Endothelial cell (in vitro differentiated cells): ENCODE results near the gene OR51G2. TPM values are rescaled to one million over a fixed set of nuclear protein-coding genes. Genes with fewer than 3 reads are reported as not detected.
A peak's percentile ranks its signal among the peaks of the same experiment; 100 is the strongest.

ENCODE experiments used
- DNase-seq: peaks from one replicate; pipeline ENCODE4 v3.0.0; 2021; ENCODE audit warnings: low spot score
- H3K27ac Mint-ChIP-seq: one replicate; pipeline ENCODE4 v1.8.0; 2021; ENCODE audit warnings: mixed read lengths, inconsistent platforms; ENCODE audit not compliant: unreplicated experiment
- H3K27me3 Mint-ChIP-seq: one replicate; pipeline ENCODE4 v1.8.0; 2021; ENCODE audit warnings: mild to moderate bottlenecking, moderate library complexity, mixed read lengths, inconsistent platforms; ENCODE audit not compliant: unreplicated experiment
- H3K36me3 Mint-ChIP-seq: one replicate; pipeline ENCODE4 v1.8.0; 2021; ENCODE audit warnings: mild to moderate bottlenecking, low read depth, mixed read lengths, inconsistent platforms; ENCODE audit not compliant: unreplicated experiment
- H3K4me1 Mint-ChIP-seq: one replicate; pipeline ENCODE4 v1.8.0; 2021; ENCODE audit warnings: mild to moderate bottlenecking, mixed read lengths, inconsistent platforms; ENCODE audit not compliant: unreplicated experiment
- H3K4me3 Mint-ChIP-seq: one replicate; pipeline ENCODE4 v1.8.0; 2021; ENCODE audit warnings: mild to moderate bottlenecking, mixed read lengths, inconsistent platforms; ENCODE audit not compliant: unreplicated experiment
- H3K9me3 Mint-ChIP-seq: one replicate; pipeline ENCODE4 v1.8.0; 2021; ENCODE audit warnings: mixed read lengths, inconsistent platforms; ENCODE audit not compliant: unreplicated experiment
- CTCF ChIP-seq: fragments of 200-600 bp; sonication (generic); IDR thresholded peaks from one replicate; pipeline ENCODE4 v1.5.0; 2021; ENCODE audit warnings: antibody characterized with exemption; ENCODE audit not compliant: unreplicated experiment
- total RNA-seq: library from RNA; stranded (reverse); fragmentation: NEBNext Ultra II Directional; extraction: Animal tissue kit (Norgen Biotek cat#: 25700); gene quantifications from one replicate; pipeline ENCODE4 v1.2.1, GENCODE V29; 2021; ENCODE audit not compliant: unreplicated experiment

Gene OR51G2
- total RNA-seq, 1 donor from 2014 or later = not detected

GRCh38 chr11:4921796-4922195 lies 2.6 kb upstream of the OR51G2 start:
- no peak for TF ChIP-seq CTCF
- no peak for DNase-seq
- H3K36me3 Mint-ChIP-seq = no peaks in the 10 kb centered on the region

GRCh38 chr11:4916581-4916980 lies 2.6 kb downstream of the OR51G2 start:
- H3K9me3 Mint-ChIP-seq = no peaks in the 10 kb centered on the region
- no peaks in the 10 kb centered on the region for H3K36me3 Mint-ChIP-seq
- H3K27ac Mint-ChIP-seq = no peak overlapping the region
- no peak overlapping the region for H3K4me3 Mint-ChIP-seq
- peaks cover 3% of the 10 kb centered on the region for H3K27me3 Mint-ChIP-seq
- no peaks in the 10 kb centered on the region for H3K4me1 Mint-ChIP-seq
- TF ChIP-seq CTCF = no peak
- no peak for DNase-seq

More at GRCh38 chr11:4921796-4922195, 2.6 kb upstream of the OR51G2 start:
- no peak overlapping the region for H3K27ac Mint-ChIP-seq
- H3K4me3 Mint-ChIP-seq = no peak overlapping the region
- no peaks in the 10 kb centered on the region for H3K4me1 Mint-ChIP-seq
- H3K27me3 Mint-ChIP-seq = no peaks in the 10 kb centered on the region
- H3K9me3 Mint-ChIP-seq = no peaks in the 10 kb centered on the region

- no peak within 1 kb of the TSS for H3K4me3 Mint-ChIP-seq
- no peaks in the 10 kb centered on the region for H3K36me3 Mint-ChIP-seq
- H3K4me1 Mint-ChIP-seq = no peaks in the 10 kb centered on the region
- no peak for TF ChIP-seq CTCF
- no peaks in the 10 kb centered on the region for H3K9me3 Mint-ChIP-seq
- no peaks in the 10 kb centered on the region for H3K27me3 Mint-ChIP-seq
- H3K27ac Mint-ChIP-seq = no peak within 1 kb of the TSS
- DNase-seq = no peak
These were observed 15.7 kb downstream of the OR51G2 start, which contains the start of gene OR51A7 for GRCh38 chr11:4903484-4903883. Gene OR51A7, plus strand, starts transcription at chr11:4903783. Its CDS starts 3,587 bp downstream, at chr11:4907370.

DNA sequence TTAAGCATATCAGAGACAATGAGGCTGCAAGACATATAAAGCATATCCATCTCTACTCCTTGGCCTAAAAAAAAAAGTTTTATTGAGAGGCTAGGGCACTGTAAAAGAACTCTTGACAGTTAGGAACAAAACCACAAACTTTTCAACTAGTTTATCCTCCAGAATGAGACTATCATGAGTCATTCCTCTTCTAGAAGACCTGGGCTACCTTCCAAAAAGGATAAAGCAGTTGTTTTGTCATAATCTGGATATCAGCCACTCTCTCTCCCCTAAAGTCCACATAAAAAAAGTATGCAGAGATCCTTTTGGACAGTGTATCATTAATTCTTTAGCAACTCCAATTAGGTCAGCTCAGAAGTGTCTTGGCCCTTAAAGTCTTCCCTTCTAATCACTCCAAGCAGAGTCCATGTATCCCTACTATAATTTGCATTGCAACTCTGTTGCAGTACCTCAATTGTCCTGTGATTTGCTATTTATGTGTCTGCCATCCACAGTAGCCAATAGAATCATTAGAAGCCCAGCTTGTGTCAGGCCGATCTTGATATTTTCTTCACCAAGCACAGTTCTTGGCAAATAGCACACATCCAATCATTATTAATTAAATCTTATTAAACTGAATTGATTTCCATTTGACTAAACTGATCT lies 27.0 kb downstream of the OR51G2 start:
- H3K27me3 Mint-ChIP-seq = no peaks in the 10 kb centered on the region
- H3K9me3 Mint-ChIP-seq = no peaks in the 10 kb centered on the region
- peaks cover 10% of the 10 kb centered on the region for H3K4me1 Mint-ChIP-seq
- H3K36me3 Mint-ChIP-seq = no peaks in the 10 kb centered on the region
- H3K4me3 Mint-ChIP-seq = no peak overlapping the region
- H3K27ac Mint-ChIP-seq = no peak overlapping the region
- DNase-seq = no peak
- TF ChIP-seq CTCF = peak; percentile 35

GRCh38 chr11:4890279-4890678 lies 28.9 kb downstream of the OR51G2 start:
- Mint-ChIP-seq H3K4me1 (peaks cover 4% of the 10 kb centered on the region), H3K27ac (no peak overlapping the region), H3K4me3 (no peak overlapping the region), H3K36me3 (no peaks in the 10 kb centered on the region), H3K9me3 (no peaks in the 10 kb centered on the region), H3K27me3 (no peaks in the 10 kb centered on the region)
- no peak for DNase-seq
- no peak for TF ChIP-seq CTCF
